ENCODE measurements around the gene ANKRD12.

ANKRD12 gene

DNA sequence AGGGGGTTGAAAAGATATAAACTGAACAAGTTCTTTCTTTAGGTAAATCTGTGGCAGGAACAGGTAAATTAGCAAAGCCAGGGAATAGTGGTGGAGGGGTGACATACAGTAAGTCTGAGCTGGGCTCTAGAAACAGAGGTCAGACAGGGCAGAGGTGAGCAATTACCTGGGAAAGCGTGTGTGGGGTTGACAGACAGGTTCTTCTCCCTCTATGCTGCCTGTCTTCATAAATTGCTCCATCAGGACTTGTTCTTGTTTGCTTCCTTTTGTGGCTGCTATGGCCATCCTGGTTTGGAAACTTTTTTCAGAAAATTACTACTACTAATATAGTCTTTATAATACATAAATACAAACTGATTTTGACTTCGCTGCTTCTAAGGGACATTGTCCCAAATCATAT, 3.4 kb upstream of the ANKRD12 start:
- H3K79me2 ChIP-seq (ENCODE audit: insufficient read depth, low read depth), result peaks cover 80% of the 10 kb centered on the region
- TF ChIP-seq CTCF (conservative IDR thresholded peaks at IDR 0.05; ENCODE audit: low read depth, low read length), result no peak
- peaks cover 66% of the 10 kb centered on the region for H3K4me1 ChIP-seq (ENCODE audit: low read depth, poor library complexity, severe bottlenecking)
- no peak overlapping the region for H3K4me3 ChIP-seq (IDR thresholded peaks at IDR 0.05; ENCODE audit: insufficient read depth, low read depth, low read length)
- H3K9ac ChIP-seq, result no peak overlapping the region; the same call in 1 of the 2 replicates
- peak overlapping the region; percentile 80 for H3K27ac ChIP-seq
- peak overlapping the region; percentile 91 for H3K4me2 ChIP-seq
- no peaks in the 10 kb centered on the region; the same call in 1 of the 2 replicates for H4K20me1 ChIP-seq (ENCODE audit: insufficient read depth)
- no peak overlapping the region for H2AFZ ChIP-seq (ENCODE audit: low read depth)
- no peaks in the 10 kb centered on the region for H3K27me3 ChIP-seq (ENCODE audit: insufficient read depth, low read depth)
- H3K36me3 ChIP-seq (ENCODE audit: insufficient read depth), result peaks cover 17% of the 10 kb centered on the region

GRCh38 chr18:9135081-9135911, 1.3 kb upstream of the ANKRD12 start:
- H3K4me3 ChIP-seq (IDR thresholded peaks at IDR 0.05; ENCODE audit: insufficient read depth, low read depth, low read length), result no peak overlapping the region
- peaks cover 9% of the 10 kb centered on the region; the same call in 1 of the 2 replicates for H3K36me3 ChIP-seq (ENCODE audit: insufficient read depth)
- peak overlapping the region; percentile 80 for H3K27ac ChIP-seq
- peaks cover 51% of the 10 kb centered on the region for H3K4me1 ChIP-seq (ENCODE audit: low read depth, poor library complexity, severe bottlenecking)
- no peak for TF ChIP-seq CTCF (conservative IDR thresholded peaks at IDR 0.05; ENCODE audit: low read depth, low read length)
- H4K20me1 ChIP-seq (ENCODE audit: insufficient read depth), result no peaks in the 10 kb centered on the region; the same call in 1 of the 2 replicates
- H3K27me3 ChIP-seq (ENCODE audit: insufficient read depth, low read depth), result no peaks in the 10 kb centered on the region
- H3K4me2 ChIP-seq, result peak overlapping the region; percentile 91
- H3K79me2 ChIP-seq (ENCODE audit: insufficient read depth, low read depth), result peaks cover 80% of the 10 kb centered on the region
- peak overlapping the region; percentile 62 for H3K9ac ChIP-seq
- H2AFZ ChIP-seq (ENCODE audit: low read depth), result no peak overlapping the region

DNA sequence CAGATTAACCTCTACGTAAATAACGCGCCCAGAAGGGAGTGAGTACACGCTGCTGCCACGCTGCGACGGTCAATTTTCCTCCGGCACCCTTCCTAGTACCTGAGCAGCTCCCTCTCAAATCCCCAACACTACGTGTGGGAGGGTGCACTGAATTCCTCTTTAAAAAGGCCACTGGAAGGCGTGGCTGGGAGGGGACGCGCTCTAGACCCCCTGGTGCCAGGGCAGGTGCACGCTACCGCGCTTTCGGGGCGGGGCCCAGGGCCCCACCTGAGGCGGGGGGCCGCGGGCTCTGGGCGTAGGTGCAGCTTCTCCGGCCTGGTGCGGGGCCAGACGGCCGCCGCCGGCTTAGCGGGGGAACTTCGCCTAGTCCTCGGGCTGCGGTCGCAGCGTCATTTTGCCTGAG, 668 bp upstream of the ANKRD12 start:
- H3K79me2 ChIP-seq (ENCODE audit: insufficient read depth, low read depth), result peaks cover 80% of the 10 kb centered on the region
- TF ChIP-seq CTCF (conservative IDR thresholded peaks at IDR 0.05; ENCODE audit: low read depth, low read length), result no peak
- H3K27me3 ChIP-seq (ENCODE audit: insufficient read depth, low read depth), result no peaks in the 10 kb centered on the region
- peaks cover 48% of the 10 kb centered on the region for H3K4me1 ChIP-seq (ENCODE audit: low read depth, poor library complexity, severe bottlenecking)
- H2AFZ ChIP-seq (ENCODE audit: low read depth), result peak overlapping the region; percentile 27; the same call in 1 of the 2 replicates
- no peaks in the 10 kb centered on the region; the same call in 1 of the 2 replicates for H4K20me1 ChIP-seq (ENCODE audit: insufficient read depth)
- peak overlapping the region; percentile 80 for H3K27ac ChIP-seq
- H3K4me2 ChIP-seq, result peak overlapping the region; percentile 91
- peak overlapping the region; percentile 62 for H3K9ac ChIP-seq
- peaks cover 9% of the 10 kb centered on the region; the same call in 1 of the 2 replicates for H3K36me3 ChIP-seq (ENCODE audit: insufficient read depth)
- no peak overlapping the region for H3K4me3 ChIP-seq (IDR thresholded peaks at IDR 0.05; ENCODE audit: insufficient read depth, low read depth, low read length)

- Histone ChIP-seq H3K4me1 (ENCODE audit: low read depth, poor library complexity, severe bottlenecking) (peaks cover 48% of the 10 kb centered on the region), H3K79me2 (ENCODE audit: insufficient read depth, low read depth) (peaks cover 80% of the 10 kb centered on the region), H4K20me1 (ENCODE audit: insufficient read depth) (no peaks in the 10 kb centered on the region; the same call in 1 of the 2 replicates), H3K27me3 (ENCODE audit: insufficient read depth, low read depth) (no peaks in the 10 kb centered on the region), H3K9ac (peak overlapping the region; percentile 98), H3K36me3 (ENCODE audit: insufficient read depth) (peaks cover 4% of the 10 kb centered on the region; the same call in 1 of the 2 replicates), H3K4me2 (peak overlapping the region; percentile 98), H3K4me3 (IDR thresholded peaks at IDR 0.05; ENCODE audit: insufficient read depth, low read depth, low read length) (no peak overlapping the region), H2AFZ (ENCODE audit: low read depth) (peak overlapping the region; percentile 35; the same call in 1 of the 2 replicates), H3K27ac (peak overlapping the region; percentile 99)
- TF ChIP-seq CTCF (conservative IDR thresholded peaks at IDR 0.05; ENCODE audit: low read depth, low read length), result no peak
These were observed 836 bp downstream of the ANKRD12 start for GRCh38 chr18:9137168-9138066.
